ENCODE measurements around the gene PRKAG2.

PRKAG2 gene

DNA sequence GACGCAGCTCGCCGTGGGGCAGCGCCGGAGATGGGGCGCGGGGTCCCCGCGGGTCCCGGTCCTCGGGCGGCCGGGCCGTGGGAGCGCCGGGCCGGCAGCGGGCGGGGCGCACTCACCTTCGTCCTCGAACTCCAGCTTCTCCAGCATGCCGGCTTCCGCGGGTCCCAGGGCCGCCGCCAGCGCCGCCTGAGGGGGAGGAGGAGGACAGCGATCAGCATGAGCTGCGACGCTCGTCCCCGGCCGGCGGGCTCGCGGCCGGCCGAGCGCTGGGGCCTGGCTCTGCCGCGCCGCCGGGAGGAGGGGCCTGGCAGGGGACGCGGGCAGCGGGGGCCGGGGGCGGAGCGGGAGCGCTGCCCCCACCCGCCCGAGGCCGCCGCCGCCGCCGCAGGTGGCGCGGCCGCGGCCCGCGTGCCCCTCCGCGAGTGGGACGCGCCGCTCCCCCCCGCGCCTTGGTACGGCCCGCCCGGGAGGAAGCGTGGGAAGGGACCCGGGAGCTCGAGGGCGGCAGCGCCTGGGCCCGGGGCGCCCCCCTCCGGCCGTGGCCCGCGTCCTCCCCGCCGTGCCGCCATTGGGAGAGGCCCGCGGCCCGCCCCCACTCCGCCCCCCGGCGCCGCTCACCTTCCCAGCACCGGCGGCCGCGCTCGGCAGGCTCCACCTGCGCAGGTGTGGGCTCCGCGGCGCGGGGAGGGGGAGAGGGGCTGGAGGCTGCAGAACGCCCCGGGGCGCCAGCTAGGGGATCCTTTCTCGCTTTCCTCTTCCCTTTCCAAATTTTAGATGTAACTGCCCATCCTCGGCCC, 244.8 kb downstream of the PRKAG2 start:
- DNase-seq, result peak; percentile 81 to 87

DNA sequence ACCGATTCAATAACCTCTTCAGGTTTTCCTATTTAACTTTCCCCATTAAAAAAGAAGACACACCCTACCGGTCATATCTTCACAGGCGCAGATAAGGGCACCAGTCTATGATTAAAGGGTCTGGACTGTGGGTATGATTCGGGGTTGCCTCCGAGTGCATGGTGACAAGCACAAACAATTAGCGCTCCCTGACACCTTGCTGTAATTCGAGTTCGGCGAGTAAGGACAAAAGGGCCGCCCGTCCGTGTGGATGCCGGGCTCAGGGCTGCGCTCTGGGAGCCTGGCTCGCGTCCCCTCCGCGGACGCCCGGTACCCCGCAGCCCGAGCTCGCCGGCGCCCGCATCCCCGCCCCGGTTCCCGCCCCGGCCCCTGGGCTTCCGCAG, 245.4 kb downstream of the PRKAG2 start:
- peak; percentile 7 to 21 for DNase-seq

DNA sequence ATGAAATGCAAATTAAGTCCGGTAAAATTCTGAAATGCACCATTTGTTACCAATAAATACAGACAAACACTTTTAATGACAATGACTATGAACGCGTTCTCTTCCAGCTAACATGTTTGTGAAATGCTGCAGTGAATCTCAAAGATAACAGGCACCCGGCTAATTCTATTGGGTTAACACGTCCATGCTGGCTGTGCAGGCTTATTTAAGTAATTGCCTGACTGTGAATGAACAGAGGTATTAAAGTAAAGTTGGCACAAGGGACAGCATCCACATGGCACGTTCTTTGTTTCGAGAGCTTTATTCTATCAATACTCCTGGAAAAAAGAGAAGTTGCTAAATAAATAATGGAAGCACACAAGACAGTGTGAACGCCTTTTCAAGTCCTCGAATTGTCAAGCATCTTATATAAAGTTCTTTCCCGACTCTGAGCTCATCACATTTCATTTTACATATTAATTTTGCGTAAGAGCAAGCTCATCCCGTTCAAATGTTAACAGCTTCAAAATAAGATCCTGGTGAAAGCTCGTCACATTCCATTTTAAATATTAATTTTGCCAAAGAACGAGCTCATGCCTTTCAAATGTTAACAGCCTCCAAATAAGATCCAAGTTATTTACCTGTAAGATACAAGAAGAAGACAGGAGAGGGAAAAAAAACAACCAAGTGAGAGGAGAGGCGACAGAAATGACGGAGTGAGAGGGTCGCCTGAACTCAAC, 245.9 kb downstream of the PRKAG2 start:
- DNase-seq, result no peak

DNA sequence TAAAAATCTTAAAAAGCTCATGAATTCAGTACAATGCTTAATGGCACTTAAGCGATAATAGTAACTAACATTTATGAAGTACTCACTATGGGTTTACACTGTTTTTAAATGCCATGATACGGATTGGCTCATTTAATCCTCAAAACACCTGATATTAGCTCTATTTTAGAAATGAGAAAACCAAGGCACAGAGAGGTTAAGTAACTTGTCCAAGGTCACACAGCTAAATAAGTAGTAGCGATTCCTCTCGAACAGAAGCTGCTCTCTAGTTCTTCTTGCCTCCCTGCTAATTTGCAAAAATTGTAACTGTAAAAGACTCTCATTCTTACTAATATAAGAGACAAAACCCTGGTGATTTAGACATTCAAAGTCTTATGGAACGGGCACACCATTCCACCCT, 246.6 kb downstream of the PRKAG2 start:
- no peak for DNase-seq

DNA sequence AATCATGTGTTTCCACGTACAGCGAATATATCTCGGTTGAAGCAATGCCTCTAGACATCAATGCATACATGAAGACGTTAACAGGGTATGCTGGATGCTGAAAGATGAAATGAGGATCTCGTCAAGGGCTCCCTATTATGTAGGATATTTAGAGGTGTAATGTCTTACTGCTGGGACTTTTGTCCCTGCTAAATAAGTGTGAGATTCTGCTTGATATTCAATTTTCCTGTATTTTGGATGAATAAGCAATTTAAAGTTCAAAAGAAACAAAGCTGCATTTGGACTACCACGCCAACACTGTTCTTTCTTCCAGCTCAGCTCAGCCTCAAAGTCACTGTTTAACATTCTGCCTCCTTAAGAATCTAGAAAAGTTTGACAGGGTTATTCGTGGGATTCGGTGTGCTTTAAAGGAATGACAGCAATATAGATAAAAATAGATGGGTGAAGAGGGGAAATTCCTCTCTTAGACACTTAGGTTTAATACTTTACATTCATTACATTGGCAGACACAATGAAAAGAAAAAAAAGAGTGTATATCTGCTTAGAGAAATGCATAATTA, 247.1 kb downstream of the PRKAG2 start:
- no peak for DNase-seq

DNA sequence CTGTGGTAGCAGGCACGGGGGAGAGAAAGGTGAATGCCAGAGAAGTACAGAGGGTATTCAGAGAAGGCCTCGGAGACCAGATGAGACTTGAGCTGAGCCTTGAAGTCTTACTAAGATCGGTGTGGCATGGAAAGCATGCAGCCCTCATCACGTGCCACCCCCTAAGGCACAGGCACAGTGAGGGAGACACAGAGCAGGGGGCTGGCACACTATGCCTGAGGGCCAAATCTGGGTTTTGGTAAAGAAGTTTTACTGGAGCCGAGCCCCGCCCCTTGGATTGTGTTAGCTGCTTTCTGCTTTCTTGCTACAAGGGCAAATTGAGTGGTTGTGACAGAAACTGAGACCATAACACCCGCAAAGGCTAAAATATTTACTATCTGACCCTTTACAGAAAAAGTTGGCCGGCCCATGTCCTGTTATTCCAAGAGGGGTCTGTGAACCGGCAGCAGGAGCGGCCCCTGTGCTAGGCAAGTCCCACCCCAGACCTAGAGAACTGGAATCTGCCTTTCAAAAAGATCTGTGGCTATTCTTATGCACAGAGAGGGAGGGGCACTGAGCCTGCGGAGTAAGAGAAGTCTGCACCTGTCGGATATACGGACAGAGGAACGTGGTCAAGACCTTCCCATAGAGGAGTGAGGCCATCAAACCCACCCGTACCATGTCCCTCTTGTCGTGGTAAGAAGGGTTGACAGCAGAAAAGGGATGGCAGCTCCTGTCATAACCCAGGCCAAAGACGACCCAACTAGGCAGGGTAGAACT, 247.9 kb downstream of the PRKAG2 start:
- no peak for DNase-seq

DNA sequence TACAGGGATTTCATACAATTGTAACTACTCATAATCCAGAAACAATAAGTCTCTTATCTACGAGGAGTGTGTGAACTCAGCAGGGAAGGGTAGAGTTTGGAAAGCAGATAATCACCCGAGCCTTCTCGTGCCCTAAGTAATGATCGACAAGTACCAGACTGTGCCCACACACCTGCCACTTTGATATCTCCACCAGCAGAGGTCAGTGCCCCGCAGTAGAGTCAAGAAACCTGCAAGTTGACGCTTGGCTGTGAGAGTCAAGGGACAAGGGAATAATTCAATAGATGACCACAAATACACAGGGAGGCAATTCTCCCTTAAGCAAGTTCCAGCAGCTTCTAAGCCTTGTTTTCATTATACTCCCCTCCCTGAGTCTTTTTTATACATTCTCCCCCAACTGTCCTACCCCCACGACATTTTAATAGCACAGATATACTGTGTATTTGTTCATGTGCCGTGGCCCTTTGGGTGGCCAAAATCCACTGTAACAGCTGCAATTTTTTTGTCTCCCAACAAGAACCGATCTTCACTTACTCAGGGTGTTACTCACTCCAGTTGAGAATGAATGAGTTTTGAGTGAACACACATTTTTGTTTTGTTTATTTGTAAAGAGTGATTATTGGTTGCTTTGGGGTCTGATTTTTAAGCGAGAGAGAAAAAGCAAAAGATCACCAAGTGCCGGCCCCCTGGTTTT, 250.3 kb downstream of the PRKAG2 start:
- DNase-seq, result peak in 1 of 2 donors; percentile 4

DNA sequence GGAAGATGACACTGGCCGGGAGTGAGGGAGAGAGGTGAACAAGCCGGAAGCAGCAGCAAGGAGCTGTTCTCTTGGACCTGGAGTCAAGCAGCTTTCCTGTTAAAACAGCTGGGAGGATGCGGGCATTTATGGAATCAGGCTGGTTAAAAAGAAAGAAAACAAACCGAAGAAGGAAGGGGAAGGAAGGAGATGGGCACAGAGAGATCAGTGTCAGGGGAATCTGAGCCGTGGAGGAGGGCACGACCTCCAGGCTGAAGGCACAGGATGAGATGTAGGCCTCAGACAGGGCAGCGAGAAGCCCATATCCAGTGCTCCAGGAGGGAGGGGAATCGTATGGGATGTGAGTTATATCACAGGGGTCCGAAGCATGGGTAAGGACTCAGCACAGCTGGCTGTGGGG, 251.3 kb downstream of the PRKAG2 start:
- DNase-seq, result no peak

DNA sequence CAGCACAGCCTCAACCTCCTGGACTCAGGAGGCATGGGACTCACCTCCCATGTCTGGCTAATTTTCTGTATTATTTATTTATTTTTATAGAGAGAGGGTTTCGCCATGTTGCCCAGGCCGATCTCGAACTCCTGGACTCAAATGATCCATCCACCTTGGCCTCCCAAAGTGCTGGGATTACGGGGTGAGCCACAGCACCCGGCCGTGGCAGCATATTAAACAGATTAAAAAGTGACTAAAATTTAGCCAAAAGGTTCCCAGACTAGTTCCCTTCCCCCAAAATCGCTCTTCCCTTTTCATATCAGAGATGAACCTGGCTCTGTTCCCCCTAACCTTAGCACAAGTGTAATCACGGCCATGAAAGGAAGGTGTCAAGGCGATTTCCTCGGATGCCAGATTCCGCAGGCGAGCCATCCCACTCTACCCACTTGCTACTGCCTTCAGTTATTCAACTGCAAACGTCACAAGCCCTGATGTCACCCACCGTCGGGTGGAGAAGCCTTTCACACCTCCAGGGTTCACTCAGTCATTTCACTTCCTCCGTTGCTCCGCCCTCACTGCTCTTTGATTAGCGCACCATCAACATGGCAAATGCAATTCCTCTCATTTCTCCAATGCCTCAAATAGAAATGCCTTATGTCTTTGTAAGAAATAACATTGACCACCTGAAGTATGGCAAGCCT, 252.5 kb downstream of the PRKAG2 start:
- no peak for DNase-seq

DNA sequence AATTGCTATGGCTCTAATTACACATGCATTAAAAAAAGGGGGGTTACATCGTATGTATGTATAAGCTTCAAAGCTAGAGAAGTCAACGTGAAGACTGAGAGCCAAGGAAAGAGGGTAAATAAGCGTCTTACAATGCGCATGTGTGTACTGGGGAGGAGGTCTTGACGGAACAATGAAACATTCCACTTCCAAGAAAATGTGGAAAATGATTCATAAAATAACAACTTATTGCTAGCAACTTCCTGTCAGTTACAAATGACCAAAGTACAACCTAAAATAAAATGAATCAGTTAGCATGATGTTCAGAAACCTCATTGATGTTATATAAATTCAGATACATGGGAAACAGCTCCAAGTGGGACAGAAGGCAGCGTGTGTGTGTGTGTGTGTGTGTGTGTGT, 253.1 kb downstream of the PRKAG2 start:
- DNase-seq, result no peak

DNA sequence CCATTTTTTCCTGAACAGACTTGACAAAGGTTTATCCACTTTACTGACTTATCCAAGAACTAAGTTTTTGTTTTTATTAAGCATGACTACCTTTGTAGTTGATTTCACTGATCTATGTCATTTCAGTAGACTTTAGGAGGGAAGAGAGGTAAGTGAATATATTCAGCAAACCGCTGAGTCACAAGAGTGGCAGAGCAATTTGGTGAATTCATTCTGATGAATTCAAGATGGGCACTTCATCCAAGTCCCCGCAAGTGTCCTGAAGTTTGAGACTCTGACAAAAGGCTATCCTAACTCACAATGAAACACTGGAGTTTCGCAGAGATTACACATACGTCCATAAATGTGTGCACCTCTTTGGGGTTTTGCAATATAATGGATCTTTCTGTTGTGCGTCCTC, 255.0 kb downstream of the PRKAG2 start:
- DNase-seq, result no peak

DNA sequence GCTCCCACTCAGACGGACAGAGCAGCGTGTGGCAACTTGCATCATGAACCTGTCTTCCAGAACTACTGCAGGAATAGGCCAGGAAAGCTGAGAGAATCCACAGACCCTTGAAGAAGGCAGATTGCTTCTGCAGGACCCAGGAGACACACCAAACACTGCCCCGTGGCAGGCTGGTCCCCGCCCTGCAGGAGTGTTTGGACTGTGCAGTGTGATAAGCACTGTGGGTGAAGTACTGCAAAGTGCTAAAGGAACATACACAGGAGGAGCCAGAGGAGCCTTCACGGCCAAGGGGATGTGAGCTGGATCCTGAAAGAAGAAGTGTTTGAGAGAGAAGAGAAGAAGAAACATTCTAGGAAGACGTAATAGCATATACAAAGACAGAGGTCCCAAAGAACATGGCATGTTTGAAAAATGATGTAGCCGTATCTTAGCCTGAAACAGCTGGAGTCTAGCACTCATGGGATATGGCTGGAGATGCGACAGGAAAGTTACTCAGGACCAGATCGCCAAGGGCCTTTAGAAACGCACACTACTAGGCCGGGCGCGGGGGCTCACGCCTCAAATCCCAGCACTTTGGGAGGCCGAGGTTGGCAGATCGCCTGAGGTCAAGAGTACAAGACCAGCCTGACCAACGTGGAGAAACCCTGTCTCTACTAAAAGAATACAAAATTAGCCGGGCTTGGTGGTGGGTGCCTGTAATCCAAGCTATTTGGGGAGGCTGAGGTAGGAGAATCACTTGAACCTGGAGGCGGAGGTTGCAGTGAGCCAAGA, 260.3 kb downstream of the PRKAG2 start:
- DNase-seq, result no peak

DNA sequence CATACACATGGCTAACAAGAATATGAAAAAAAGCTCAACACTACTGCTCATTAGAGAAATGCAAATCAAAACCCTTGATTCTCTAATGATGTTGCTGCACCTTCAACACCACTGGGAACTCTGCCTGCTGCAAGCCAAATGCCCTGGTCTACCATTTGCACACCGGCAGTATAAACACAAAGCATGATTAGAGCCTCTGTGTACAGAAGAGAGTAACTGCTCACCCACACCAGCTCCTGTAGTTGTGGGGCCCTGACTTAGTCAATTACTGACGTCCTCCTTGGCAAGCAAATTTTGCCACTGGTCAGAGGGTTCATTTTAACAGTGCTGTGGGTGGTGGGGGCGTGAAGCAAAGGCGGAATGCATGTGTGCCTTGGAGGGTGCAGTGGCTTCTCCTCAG, 261.1 kb downstream of the PRKAG2 start:
- DNase-seq, result no peak

DNA sequence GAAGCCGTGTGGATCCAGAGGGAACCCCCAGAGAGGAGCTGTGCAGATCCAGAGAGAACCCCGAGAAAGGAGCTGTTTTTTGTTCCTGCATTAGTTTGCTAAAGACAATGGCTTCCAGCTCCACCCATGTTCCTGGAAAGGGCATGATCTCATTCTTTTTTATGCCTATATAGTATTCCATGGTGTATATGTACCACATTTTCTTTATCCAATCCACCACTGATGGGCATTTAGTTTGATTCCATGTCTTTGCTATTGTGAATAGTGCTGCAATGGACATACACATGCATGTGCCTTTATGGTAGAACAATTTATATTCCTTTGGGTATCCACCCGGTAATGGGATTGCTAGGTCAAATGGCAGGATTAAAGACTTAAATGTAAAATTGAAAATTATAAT, 261.9 kb downstream of the PRKAG2 start:
- no peak for DNase-seq

DNA sequence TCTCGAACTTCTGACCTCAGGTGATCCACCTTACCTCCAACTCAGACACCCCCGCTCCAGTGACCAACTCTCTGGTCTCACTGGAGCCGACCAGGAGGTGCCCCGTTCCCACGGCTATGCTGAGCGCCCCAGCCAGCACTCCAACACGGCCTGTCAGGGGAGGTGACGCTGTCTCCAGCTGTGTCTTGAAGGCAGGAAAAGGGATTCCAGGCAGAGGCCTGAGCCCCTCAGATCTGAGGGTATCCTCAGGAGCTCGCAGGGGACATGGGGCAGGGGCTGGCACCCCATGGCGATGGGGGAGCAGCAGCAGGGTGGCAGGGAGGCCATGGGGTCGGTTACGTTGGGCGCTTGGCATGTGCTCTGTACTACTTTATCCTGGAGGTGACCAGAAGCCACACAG, 262.9 kb downstream of the PRKAG2 start:
- no peak for DNase-seq

DNA sequence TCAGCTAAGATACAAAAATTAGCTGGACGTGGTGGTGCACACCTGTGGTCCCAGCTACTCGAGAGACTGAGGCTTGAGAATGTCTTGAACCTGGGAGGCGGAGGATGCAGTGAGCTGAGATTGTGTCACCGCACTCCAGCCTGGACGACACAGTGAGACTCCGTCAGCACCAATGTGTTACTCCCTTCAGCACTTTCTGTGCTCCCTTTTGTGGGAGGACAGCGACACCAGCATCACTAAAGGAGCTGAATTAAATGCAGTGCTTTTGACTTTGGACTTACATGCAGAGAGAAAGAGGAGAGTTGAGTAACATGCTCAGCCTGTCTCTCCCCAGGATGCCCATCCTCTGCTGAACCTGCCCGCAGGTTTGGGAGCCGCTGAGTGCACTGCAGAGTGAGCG, 265.0 kb downstream of the PRKAG2 start:
- DNase-seq, result no peak

DNA sequence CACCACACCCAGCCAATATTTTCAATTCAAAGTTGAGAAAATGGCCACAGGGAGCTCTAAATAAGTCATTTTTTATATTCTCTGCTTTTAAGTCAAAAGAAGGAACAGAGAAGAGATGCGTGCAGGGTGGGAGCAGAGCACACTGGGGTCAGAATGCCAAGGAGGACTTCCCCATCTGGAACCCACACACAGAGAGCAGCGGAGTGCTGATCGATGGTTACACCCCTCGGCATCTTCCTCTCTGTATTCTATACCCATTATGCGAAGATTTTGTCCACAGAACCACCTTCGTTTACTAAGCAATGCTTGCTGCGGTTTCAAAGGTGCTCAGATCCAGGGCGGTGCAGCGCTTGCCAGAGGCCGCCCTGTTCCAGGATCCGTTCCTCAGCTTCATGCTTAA, 265.9 kb downstream of the PRKAG2 start:
- no peak for DNase-seq

DNA sequence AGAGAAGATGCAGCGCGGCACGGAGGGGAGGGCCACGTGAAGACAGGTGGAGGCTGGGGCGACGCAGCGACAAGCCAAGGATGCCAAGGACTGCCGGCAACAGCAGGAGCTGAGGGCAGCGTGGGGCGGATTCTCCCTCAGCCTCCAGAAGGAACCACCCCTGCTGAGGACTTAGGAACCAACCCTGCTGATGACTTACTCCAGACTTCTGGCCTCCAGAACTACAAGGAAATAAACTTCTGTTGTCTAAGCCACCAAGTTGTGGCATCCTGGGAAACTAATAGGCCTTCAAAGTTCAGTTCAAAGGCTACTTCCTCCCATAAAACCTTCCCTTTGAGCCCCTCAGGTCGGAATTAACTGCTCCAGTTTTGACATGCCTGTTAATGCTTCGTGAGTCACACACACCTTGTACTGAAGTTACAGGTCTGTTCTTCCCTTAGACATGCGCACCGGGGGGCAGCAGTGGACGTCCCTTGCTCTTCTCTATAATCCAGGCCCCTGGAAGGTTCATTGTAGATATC, 268.8 kb downstream of the PRKAG2 start:
- DNase-seq, result no peak

DNA sequence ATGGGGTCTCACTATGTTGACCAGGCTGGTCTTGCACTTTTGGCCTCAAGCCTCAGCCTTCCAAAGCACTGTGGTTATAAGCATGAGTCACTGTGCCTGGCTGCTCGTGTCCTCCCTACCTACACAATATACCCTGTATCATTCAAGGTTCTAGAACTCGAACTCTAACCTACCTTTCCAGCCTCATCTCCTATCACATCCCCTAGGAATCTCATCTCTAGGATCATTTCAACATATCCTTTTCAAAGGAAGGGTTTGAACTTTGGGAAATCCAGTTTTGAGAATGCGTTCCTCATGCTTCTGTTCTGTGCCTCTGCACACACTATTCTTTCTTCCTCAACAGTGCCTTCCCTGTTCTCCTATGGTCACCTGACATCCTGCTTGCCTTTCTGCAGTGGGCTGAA, 269.4 kb downstream of the PRKAG2 start:
- DNase-seq, result no peak

DNA sequence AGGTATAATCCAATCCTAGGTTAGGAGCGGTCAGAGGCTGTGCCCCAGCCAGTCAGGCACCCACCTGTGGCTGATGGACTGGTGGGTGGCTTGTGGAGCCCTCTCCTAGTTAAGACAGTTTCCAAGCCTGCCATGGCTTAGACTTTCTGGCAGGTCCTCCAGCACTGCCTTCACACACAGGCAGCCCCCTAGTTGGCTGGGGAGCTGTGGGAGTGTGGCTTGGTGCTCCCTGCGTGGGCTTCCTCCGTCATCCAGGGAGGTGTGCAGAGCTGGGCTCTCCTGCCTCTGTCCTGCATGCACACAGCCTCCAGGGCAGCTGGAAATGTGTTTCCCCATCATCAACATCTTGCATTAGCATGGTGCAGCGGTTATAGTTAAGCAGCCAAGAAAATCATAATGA, 273.0 kb downstream of the PRKAG2 start:
- DNase-seq, result no peak
